GM19372 (cell line): ENCODE results near the gene WDR90.

Experiments used
- ATAC-seq: cut with Tn5 transposase; IDR thresholded peaks from one replicate; pipeline ENCODE4 v1.9.1; 2021; ENCODE audit warnings: mild to moderate bottlenecking, low read depth, moderate library complexity; ENCODE audit not compliant: unreplicated experiment

The WDR90 gene

GRCh38 chr16:625977-626765 lies 23.0 kb upstream of the WDR90 start:
- no peak for ATAC-seq

- no peak for ATAC-seq
Measured at GRCh38 chr16:626787-627453, 22.2 kb upstream of the WDR90 start.

- no peak for ATAC-seq
Measured at GRCh38 chr16:627454-628239, 21.5 kb upstream of the WDR90 start.

- no peak for ATAC-seq
Measured at GRCh38 chr16:628321-629061, 20.7 kb upstream of the WDR90 start.

GRCh38 chr16:629185-629832 lies 19.9 kb upstream of the WDR90 start:
- ATAC-seq, result no peak

- ATAC-seq, result no peak
Measured at GRCh38 chr16:629833-630248, 19.3 kb upstream of the WDR90 start.

- no peak for ATAC-seq
Measured at GRCh38 chr16:630249-630814, 18.8 kb upstream of the WDR90 start.

- no peak for ATAC-seq
Measured at GRCh38 chr16:630815-631405, 18.3 kb upstream of the WDR90 start, which contains the start of gene WFIKKN1. Gene WFIKKN1, plus strand, starts transcription at chr16:630985. Its CDS starts 269 bp downstream, at chr16:631254.

- ATAC-seq, result no peak
Measured at GRCh38 chr16:631808-632358, 17.3 kb upstream of the WDR90 start.

GRCh38 chr16:632486-633335 lies 16.5 kb upstream of the WDR90 start:
- no peak for ATAC-seq

- no peak for ATAC-seq
Measured at GRCh38 chr16:633336-634050, 15.7 kb upstream of the WDR90 start.

- no peak for ATAC-seq
Measured at GRCh38 chr16:634051-634670, 15.0 kb upstream of the WDR90 start.

GRCh38 chr16:634996-635395 lies 14.2 kb upstream of the WDR90 start:
- no peak for ATAC-seq

- peak; percentile 7 for ATAC-seq
Measured at GRCh38 chr16:635573-636205, 13.5 kb upstream of the WDR90 start.

- peak; percentile 76 for ATAC-seq
Measured at GRCh38 chr16:636206-637080, 12.7 kb upstream of the WDR90 start, which contains the start of gene METTL26. Gene METTL26, minus strand, starts transcription at chr16:636305. Its CDS starts 15 bp downstream, at chr16:636290.
